ENCODE data around the gene PRDM10.
"Not testable (repeated sequence)": the region's sequence is repeated elsewhere in the genome, so short reads cannot be mapped to it uniquely, and the experiment has no call there.

- TF ChIP-seq CTCF (IDR thresholded peaks at IDR 0.05; ENCODE audit: low read depth, low read length); EZH2phosphoT487 (IDR thresholded peaks at IDR 0.05; ENCODE audit: low read depth): not testable (repeated sequence)
These were observed 134.0 kb downstream of the PRDM10 start for GRCh38 chr11:129868626-129869025.
